Tibial nerve (tissue), 4 donors: ENCODE measurements around the gene PPA2.

Experiments used
- EP300 ChIP-seq, 2 donors: sonication (generic); formaldehyde crosslinking; IDR thresholded peaks; one replicate each; pipeline ENCODE4 v1.6.1; 2017; ENCODE audit warnings: antibody characterized with exemption in 2 of 2, mild to moderate bottlenecking in 1 of 2
- POLR2A ChIP-seq, 2 donors: fragments of 450-650 bp; IDR thresholded peaks; one replicate each; pipeline ENCODE4 v1.6.1; 2017; ENCODE audit warnings: antibody characterized with exemption in 2 of 2, mild to moderate bottlenecking in 2 of 2, moderate library complexity in 2 of 2
- TF ChIP-seq, protein P1 (sequence below), 5 experiments: fragments of 200-600 bp in 3 of 5; fragments of 450-650 bp in 2 of 5; sonication (generic) in 3 of 5; IDR thresholded peaks; one replicate each; pipeline ENCODE4 v1.5.1; 2016 to 2019; ENCODE audit warnings: antibody characterized with exemption in 5 of 5, mild to moderate bottlenecking in 3 of 5, moderate library complexity in 2 of 5

DNA sequence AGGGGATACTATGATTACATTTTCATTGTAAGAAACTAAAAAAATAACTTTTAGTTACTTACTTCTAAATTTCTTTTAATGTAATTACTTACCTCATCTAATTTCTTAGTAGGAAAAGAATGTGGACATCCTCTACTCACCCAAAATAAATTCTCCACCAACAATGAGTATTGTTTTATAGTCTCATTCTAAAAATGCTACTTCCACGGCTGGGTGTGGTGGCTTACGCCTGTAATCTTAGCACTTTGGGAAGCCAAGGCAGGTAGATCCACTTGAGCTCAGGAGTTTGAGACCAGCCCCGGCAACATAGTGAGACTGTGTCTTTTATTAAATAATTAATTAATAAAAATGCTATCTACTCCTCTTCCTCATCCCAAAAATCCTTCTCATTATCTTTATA lies 99.8 kb downstream of the PPA2 start:
- TF ChIP-seq, protein P1, sequence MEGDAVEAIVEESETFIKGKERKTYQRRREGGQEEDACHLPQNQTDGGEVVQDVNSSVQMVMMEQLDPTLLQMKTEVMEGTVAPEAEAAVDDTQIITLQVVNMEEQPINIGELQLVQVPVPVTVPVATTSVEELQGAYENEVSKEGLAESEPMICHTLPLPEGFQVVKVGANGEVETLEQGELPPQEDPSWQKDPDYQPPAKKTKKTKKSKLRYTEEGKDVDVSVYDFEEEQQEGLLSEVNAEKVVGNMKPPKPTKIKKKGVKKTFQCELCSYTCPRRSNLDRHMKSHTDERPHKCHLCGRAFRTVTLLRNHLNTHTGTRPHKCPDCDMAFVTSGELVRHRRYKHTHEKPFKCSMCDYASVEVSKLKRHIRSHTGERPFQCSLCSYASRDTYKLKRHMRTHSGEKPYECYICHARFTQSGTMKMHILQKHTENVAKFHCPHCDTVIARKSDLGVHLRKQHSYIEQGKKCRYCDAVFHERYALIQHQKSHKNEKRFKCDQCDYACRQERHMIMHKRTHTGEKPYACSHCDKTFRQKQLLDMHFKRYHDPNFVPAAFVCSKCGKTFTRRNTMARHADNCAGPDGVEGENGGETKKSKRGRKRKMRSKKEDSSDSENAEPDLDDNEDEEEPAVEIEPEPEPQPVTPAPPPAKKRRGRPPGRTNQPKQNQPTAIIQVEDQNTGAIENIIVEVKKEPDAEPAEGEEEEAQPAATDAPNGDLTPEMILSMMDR (IDR thresholded peaks at IDR 0.05): no peak
- TF ChIP-seq POLR2A (IDR thresholded peaks at IDR 0.05): no peak
- no peak for TF ChIP-seq EP300 (IDR thresholded peaks at IDR 0.05)
